Adrenal gland (tissue), 5 donors: ENCODE results near the gene CARD16.
A peak's percentile ranks its signal among the peaks of the same experiment; 100 is the strongest.

ENCODE experiments used
- CTCF ChIP-seq, 6 experiments: fragments of 450-650 bp in 4 of 6; fragments of 200-600 bp in 2 of 6; sonication (generic) in 1 of 6; IDR thresholded peaks; 1 replicate in 5 of 6; 2 replicates in 1 of 6; pipeline versions ENCODE4 v1.5.1 to v1.8.0; 2016 to 2021; ENCODE audit warnings: antibody characterized with exemption in 6 of 6, mild to moderate bottlenecking in 2 of 6, moderate library complexity in 1 of 6
- POLR2A ChIP-seq, 2 donors: fragments of 450-650 bp; IDR thresholded peaks; one replicate each; pipeline ENCODE4 v1.6.1; 2017; ENCODE audit warnings: antibody characterized with exemption in 2 of 2, mild to moderate bottlenecking in 2 of 2, moderate library complexity in 1 of 2
- donor health status: DM: no; HTN: no; CAD: no.

GRCh38 chr11:105000797-105001196, 44.3 kb downstream of the CARD16 start:
- TF ChIP-seq CTCF (IDR thresholded peaks at IDR 0.05) = peak in 5 of 6 experiments; percentile 28 to 57 (median 53)
- TF ChIP-seq POLR2A (IDR thresholded peaks at IDR 0.05) = no peak
